Nephron (organoid): ENCODE results near the gene TMEM255A.

ENCODE experiments used
- H3K27ac Mint-ChIP-seq, 3 experiments: 2 replicates each; pipeline ENCODE4 v1.8.0; 2020; ENCODE audit warnings: mixed read lengths in 3 of 3, mild to moderate bottlenecking in 2 of 3, moderate library complexity in 1 of 3
- H3K27me3 Mint-ChIP-seq: 2 replicates; pipeline ENCODE4 v1.8.0; 2021; ENCODE audit warnings: low read depth, mild to moderate bottlenecking, moderate library complexity, mixed read lengths
- H3K36me3 Mint-ChIP-seq: 2 replicates; pipeline ENCODE4 v1.8.0; 2020; ENCODE audit warnings: low read depth, mixed read lengths
- H3K4me1 Mint-ChIP-seq: 2 replicates; pipeline ENCODE4 v1.8.0; 2020; ENCODE audit warnings: mixed read lengths
- H3K4me3 Mint-ChIP-seq, 3 experiments: 2 replicates each; pipeline ENCODE4 v1.8.0; 2020; ENCODE audit warnings: mild to moderate bottlenecking in 3 of 3, mixed read lengths in 3 of 3, moderate library complexity in 2 of 3
- H3K9me3 Mint-ChIP-seq: 2 replicates; pipeline ENCODE4 v1.8.0; 2020; ENCODE audit warnings: mixed read lengths
- TF ChIP-seq, protein P1 (sequence below), 3 experiments: fragments of 200-600 bp; sonication (generic); IDR thresholded peaks; one replicate each; pipeline ENCODE4 v1.5.0; 2021; ENCODE audit warnings: antibody characterized with exemption in 3 of 3; ENCODE audit not compliant: unreplicated experiment in 3 of 3

Gene TMEM255A

DNA sequence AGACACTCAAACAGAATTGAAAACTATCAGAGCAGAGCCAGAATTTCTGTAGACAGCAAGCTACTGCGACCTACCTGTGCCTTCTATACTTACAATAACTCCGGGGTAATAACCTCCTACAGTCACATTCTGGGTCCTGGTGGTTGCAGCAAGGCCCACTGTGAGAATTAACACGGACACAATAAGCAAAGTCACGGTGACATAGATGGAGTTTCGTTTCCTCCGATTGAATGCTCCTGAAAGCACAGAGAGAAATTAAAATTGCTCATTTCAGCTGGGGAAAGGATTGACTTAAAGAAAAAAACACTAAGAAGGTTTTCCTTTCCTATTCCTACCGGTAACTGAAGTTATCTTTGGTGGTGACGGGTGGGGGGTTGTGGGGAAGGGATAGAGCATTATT is 7.0 kb downstream of the TMEM255A start:
- no peaks in the 10 kb centered on the region for H3K9me3 Mint-ChIP-seq

DNA sequence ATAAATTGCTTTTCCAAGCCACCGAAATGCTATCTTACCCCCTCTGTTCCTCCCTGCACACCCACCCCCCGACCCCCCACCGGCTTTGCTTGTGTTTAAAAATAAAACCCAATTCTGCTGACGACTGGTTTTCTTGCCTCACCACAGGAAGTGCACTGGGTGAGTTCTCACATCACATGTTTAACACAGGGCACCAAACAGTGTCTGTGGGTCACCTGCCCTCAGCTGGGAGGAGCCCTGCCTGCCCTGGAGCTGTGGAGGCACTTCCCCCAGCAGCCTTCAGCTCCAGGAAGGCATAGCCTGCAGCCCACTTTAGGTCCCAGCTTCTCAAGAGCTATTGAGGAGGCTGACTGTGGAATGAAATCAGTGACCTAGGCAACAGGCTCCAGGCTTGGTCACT is 8.8 kb downstream of the TMEM255A start:
- Mint-ChIP-seq H3K4me1 (no peaks in the 10 kb centered on the region), H3K4me3 (no peak overlapping the region), H3K9me3 (peaks cover 3% of the 10 kb centered on the region), H3K27me3 (peaks cover 31% of the 10 kb centered on the region), H3K36me3 (no peaks in the 10 kb centered on the region), H3K27ac (no peak overlapping the region)
- TF ChIP-seq, protein P1, sequence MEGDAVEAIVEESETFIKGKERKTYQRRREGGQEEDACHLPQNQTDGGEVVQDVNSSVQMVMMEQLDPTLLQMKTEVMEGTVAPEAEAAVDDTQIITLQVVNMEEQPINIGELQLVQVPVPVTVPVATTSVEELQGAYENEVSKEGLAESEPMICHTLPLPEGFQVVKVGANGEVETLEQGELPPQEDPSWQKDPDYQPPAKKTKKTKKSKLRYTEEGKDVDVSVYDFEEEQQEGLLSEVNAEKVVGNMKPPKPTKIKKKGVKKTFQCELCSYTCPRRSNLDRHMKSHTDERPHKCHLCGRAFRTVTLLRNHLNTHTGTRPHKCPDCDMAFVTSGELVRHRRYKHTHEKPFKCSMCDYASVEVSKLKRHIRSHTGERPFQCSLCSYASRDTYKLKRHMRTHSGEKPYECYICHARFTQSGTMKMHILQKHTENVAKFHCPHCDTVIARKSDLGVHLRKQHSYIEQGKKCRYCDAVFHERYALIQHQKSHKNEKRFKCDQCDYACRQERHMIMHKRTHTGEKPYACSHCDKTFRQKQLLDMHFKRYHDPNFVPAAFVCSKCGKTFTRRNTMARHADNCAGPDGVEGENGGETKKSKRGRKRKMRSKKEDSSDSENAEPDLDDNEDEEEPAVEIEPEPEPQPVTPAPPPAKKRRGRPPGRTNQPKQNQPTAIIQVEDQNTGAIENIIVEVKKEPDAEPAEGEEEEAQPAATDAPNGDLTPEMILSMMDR (IDR thresholded peaks at IDR 0.05; ENCODE audit: unreplicated experiment in 3 of 3) = no peak

More for the DNA sequence above, 7.0 kb downstream of the TMEM255A start:
- no peak overlapping the region for H3K27ac Mint-ChIP-seq
- TF ChIP-seq, protein P1 (IDR thresholded peaks at IDR 0.05; ENCODE audit: unreplicated experiment in 3 of 3) = no peak
- no peak overlapping the region for H3K4me3 Mint-ChIP-seq
- peaks cover 49% of the 10 kb centered on the region for H3K27me3 Mint-ChIP-seq
- no peaks in the 10 kb centered on the region for H3K36me3 Mint-ChIP-seq
- peaks cover under 1% of the 10 kb centered on the region for H3K4me1 Mint-ChIP-seq

DNA sequence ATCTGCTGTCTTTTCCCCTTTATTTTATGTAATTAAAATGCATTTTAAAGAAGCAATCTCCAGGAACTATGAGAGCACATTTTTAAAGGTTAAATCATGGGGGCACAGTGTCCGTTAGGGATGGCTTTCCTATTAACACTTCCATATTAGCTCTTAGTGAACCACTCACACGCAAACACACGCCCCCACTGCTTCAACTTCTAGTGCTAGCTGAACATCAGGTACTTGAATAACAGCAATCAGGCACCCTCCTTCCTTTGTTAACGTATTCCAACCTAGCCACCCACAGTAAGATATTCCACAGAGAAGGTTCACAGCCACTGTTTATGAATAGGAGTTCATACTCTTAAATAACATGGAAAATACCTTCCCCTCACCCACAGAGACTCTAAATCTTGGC is 9.3 kb downstream of the TMEM255A start:
- Mint-ChIP-seq H3K9me3 (peaks cover 3% of the 10 kb centered on the region), H3K4me3 (no peak overlapping the region), H3K4me1 (no peaks in the 10 kb centered on the region), H3K27ac (no peak overlapping the region), H3K27me3 (peaks cover 26% of the 10 kb centered on the region), H3K36me3 (no peaks in the 10 kb centered on the region)
- TF ChIP-seq, protein P1 (IDR thresholded peaks at IDR 0.05; ENCODE audit: unreplicated experiment in 3 of 3) = no peak

DNA sequence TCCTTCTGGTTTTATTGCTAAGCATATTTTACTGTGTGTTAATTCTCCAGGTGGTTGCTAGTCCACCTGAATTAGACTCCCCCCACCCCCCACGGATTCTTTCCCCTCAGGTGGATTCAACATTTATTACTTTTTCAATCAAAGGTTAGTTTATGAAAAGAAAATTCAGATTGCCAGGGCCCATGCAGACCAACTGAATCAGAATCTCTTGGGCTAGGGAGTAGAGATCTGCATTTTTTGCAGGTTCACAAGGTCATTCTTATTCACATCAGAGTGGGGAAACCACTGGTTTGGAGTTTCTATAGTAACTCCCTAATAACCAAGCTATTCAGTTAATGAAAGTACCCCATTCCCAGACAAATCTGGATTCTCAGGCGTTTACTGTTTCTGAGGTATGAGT is 9.8 kb downstream of the TMEM255A start:
- Mint-ChIP-seq H3K27me3 (peaks cover 21% of the 10 kb centered on the region), H3K4me3 (no peak overlapping the region)

DNA sequence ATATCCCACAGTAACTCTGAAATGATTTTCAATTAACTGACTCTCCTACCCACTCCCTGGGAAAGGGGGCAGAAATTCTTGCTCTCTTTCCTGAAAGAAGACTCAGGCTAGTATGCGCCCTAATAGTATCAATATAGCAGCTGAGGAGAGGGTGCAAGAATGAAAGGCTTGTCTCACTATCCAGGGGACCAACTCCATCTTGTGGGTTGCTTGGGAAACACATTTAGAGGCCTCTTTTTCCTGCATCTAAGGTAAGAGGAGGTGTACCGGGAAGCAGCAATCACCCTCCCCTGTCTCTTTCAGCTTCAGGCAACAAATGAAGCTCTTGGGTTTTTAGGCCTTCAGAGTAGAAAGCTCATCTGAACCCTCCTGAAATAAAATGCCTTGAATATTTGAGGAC is 11.3 kb downstream of the TMEM255A start:
- H3K9me3 Mint-ChIP-seq = peaks cover 3% of the 10 kb centered on the region
- no peaks in the 10 kb centered on the region for H3K36me3 Mint-ChIP-seq
- TF ChIP-seq, protein P1 (IDR thresholded peaks at IDR 0.05; ENCODE audit: unreplicated experiment in 3 of 3) = no peak
- H3K4me1 Mint-ChIP-seq = no peaks in the 10 kb centered on the region
- H3K4me3 Mint-ChIP-seq = no peak overlapping the region
- peaks cover 6% of the 10 kb centered on the region for H3K27me3 Mint-ChIP-seq
- no peak overlapping the region for H3K27ac Mint-ChIP-seq

More for the DNA sequence above, 9.8 kb downstream of the TMEM255A start:
- Mint-ChIP-seq H3K27ac (no peak overlapping the region), H3K9me3 (peaks cover 3% of the 10 kb centered on the region), H3K36me3 (no peaks in the 10 kb centered on the region), H3K4me1 (no peaks in the 10 kb centered on the region)
- TF ChIP-seq, protein P1 (IDR thresholded peaks at IDR 0.05; ENCODE audit: unreplicated experiment in 3 of 3) = no peak

DNA sequence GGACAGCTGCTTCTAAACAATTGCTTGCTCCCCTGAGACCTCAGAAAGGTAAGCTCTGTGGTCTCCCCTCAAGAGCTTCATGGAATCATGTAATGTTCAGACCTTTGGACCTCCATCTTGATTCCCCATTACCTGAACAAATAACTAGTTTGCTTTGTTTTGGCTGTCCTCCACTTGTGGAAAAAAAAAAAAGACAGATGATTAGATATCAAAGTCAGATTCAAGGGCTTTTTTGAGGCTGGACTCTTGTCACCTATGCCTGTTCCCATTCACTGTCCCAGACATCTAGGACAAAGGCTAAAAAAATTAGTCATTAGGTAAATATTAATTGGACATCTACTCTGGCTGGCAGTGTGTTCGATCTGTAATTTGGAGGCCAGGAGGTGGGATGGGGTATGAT is 13.3 kb downstream of the TMEM255A start:
- H3K4me3 Mint-ChIP-seq = no peak overlapping the region
- H3K27ac Mint-ChIP-seq = no peak overlapping the region
- no peaks in the 10 kb centered on the region for H3K4me1 Mint-ChIP-seq
- H3K36me3 Mint-ChIP-seq = no peaks in the 10 kb centered on the region
- peaks cover 3% of the 10 kb centered on the region for H3K9me3 Mint-ChIP-seq
- TF ChIP-seq, protein P1 (IDR thresholded peaks at IDR 0.05; ENCODE audit: unreplicated experiment in 3 of 3) = no peak
- no peaks in the 10 kb centered on the region for H3K27me3 Mint-ChIP-seq
